Activated T-helper 2 cell treated with anti-CD3 and anti-CD28 coated beads, Interferon-gamma antibody, Interleukin-2, Interleukin-4, amounts not matched to agents 10 μg/mL and 5 μg/mL and 100 μg/mL, durations not matched to agents 14 hours and 24 hours and 36 hours (primary cell): ENCODE data around the gene SLC45A3. TPM values are rescaled to one million over a fixed set of nuclear protein-coding genes. Genes with fewer than 3 reads are reported as not detected.

Experiments
- DNase-seq: peaks from one replicate; pipeline ENCODE4 v3.0.0; 2021; ENCODE audit warnings: low spot score
- H3K27ac Mint-ChIP-seq: one replicate; pipeline ENCODE4 v1.8.0; 2021; ENCODE audit warnings: mixed read lengths
- H3K27me3 Mint-ChIP-seq: one replicate; pipeline ENCODE4 v1.8.0; 2021; ENCODE audit warnings: low read depth, mixed read lengths
- H3K36me3 Mint-ChIP-seq: one replicate; pipeline ENCODE4 v1.8.0; 2021; ENCODE audit warnings: low read depth, mixed read lengths
- H3K4me1 Mint-ChIP-seq: one replicate; pipeline ENCODE4 v1.8.0; 2021; ENCODE audit warnings: low read depth, mixed read lengths
- H3K4me3 Mint-ChIP-seq: one replicate; pipeline ENCODE4 v1.8.0; 2021; ENCODE audit warnings: low read depth, mild to moderate bottlenecking, moderate library complexity, mixed read lengths
- H3K9me3 Mint-ChIP-seq: one replicate; pipeline ENCODE4 v1.8.0; 2021; ENCODE audit warnings: mixed read lengths
- intact Hi-C: fragments of 100-400 bp; cut with micrococcal nuclease; formaldehyde crosslinking; loops from one replicate; pipeline ENCODE4 v1.15.1; 2023
- total RNA-seq: library from RNA; stranded (reverse); gene quantifications from 2 replicates; pipeline ENCODE4 v1.2.3, GENCODE V29; 2022

Gene SLC45A3
- total RNA-seq, 1 donor from 2014 or later = 1.5 TPM

DNA sequence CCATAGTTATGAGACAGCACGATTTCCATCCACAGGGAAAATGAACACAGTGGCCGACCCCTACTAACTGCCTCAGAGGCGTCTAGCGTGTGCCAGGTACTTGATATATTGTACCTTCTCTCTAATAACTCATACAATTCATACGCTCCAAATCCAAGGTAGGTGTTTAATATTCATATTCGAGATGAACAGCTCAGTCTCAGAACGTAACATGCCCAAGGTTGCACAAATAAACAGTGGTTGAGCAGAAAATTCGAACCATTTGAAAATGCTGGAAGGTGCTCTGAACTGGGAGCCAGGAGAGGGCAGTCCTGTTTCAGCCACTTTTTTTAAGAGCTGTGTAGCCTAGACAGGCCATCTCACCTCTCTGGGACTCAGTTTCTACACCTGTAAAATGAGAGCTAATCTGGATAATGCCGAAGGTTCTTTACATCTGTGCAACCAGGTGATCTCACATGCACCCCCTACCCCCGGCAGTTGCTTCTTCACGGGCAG lies 7.9 kb downstream of the SLC45A3 start:
- Mint-ChIP-seq H3K4me3 (no peak overlapping the region), H3K36me3 (no peaks in the 10 kb centered on the region), H3K27me3 (peaks cover 4% of the 10 kb centered on the region), H3K9me3 (no peaks in the 10 kb centered on the region), H3K4me1 (no peaks in the 10 kb centered on the region), H3K27ac (no peak overlapping the region)
- DNase-seq = no peak
- intact Hi-C loops = no loop called here

DNA sequence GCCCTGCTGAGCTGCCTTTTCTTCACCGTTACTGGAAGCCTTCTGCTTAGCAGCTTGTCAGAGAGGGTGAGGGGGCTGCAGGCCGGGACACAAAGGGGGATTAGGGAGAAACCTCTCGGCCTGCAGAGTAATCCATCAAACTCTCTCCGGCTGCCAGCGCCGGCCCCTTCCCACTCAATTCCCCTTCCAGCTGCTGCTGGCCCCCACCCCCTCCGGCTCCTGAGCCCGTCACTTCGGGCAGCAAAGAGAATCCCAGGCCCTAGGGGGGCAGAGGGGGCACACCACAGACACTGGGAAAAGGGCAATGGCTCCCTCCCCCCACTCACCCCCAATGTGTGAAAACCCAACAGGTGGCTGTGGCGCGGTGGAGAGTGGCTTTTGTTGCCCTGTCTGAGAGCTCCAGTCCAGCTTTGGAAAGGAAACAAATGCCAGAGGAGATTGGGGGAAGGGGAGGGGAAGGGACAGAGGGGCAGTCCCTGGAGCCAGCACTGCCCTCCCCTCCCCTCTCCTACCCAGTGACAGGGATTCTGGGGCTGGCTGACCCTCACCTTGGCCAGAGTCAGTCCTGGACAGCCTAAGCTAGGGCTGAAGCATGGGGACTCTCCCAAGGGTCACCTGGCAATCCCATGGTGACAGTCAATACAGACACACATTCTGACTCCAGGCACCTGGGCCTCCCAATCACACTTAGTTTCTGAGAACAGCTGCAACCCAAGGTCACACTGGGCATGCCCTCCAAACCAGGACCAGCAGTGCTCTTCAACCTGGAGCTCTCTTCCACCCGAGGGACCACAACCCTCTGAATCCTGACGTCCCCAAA lies 9.5 kb downstream of the SLC45A3 start:
- no peak for DNase-seq
- no peaks in the 10 kb centered on the region for H3K9me3 Mint-ChIP-seq
- intact Hi-C loops = no loop called here

DNA sequence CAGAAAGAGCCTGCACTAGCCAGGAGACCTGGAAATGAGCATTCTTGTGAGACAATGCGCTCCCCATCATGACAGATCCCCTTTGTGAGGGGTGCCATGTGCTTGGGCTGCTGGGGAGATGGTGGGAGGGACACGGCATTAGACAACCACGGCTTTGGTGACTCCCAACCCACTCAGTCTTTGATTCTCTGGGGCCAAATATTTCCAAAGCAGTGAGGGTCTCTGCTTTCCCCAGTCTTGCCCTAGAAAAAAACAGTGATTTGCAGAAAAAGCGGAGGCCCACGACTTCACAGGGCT lies 10.2 kb downstream of the SLC45A3 start:
- no peaks in the 10 kb centered on the region for H3K9me3 Mint-ChIP-seq
- no peaks in the 10 kb centered on the region for H3K36me3 Mint-ChIP-seq
- H3K4me1 Mint-ChIP-seq = no peaks in the 10 kb centered on the region
- H3K27ac Mint-ChIP-seq = no peak overlapping the region
- DNase-seq = no peak
- no peak overlapping the region for H3K4me3 Mint-ChIP-seq
- peaks cover 4% of the 10 kb centered on the region for H3K27me3 Mint-ChIP-seq
- intact Hi-C loops = no loop called here

More for the DNA sequence above, 9.5 kb downstream of the SLC45A3 start:
- H3K4me3 Mint-ChIP-seq = no peak overlapping the region
- H3K36me3 Mint-ChIP-seq = no peaks in the 10 kb centered on the region
- H3K27me3 Mint-ChIP-seq = peaks cover 4% of the 10 kb centered on the region
- no peak overlapping the region for H3K27ac Mint-ChIP-seq
- H3K4me1 Mint-ChIP-seq = no peaks in the 10 kb centered on the region

DNA sequence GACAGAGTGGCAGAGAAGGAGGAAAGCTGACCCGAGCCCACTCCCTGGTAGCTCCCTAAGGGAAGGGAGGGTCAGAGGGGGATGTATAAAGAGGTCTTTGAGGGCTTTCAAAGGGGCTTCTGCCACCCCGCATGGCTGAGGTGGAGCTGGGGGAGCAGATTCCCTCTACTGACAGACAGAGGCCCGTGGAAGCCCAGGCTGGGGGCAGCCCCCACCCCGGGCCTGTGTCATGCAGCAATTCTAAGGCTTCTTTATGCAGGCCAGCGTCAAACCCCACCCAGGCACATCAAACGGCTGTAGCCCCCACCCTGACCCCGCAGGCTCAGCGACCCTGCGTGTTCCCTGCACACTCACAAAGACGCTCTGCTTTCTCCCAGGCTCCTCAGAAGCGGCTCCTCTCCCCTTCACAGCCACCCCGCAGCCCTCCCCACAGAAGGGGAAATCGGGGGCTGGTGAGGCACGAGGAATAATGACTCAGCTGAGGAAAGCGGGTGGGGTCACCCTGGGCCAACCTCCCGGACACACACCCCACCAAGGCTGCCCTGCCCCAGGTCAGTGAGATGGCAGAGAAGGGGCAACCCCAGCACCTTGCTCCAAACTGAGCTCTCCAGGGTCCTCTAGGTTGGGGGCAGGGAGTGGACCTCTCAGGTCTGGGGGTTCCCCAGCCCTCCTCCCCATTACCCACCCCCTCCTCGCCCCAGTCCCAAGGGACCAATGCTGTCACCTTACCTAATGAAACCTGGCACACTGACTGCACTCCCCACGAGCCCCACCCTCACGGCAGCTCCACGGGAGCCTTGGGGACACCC lies 10.8 kb downstream of the SLC45A3 start:
- no peak for DNase-seq
- H3K9me3 Mint-ChIP-seq = no peaks in the 10 kb centered on the region

DNA sequence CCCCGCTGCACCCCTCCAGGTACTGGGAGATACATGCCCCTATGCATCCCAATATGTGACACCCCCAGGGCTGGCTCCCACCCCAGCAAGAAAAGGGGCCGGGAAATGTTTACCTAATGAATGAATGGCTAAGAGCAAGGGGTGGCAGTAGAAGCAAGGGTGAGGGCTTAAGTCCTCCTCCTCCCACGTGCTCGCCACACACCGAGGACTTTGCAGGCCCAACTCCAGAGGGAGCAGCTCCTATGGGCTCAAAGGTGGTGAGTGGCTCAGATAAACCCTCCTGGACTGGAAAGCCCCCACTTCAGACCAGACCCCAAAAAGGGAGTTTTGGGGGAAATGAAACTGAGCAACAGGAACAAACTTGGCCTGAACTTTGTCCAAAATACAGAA lies 11.4 kb downstream of the SLC45A3 start:
- H3K27ac Mint-ChIP-seq = no peak overlapping the region
- H3K4me1 Mint-ChIP-seq = no peaks in the 10 kb centered on the region
- H3K27me3 Mint-ChIP-seq = peaks cover 4% of the 10 kb centered on the region
- H3K36me3 Mint-ChIP-seq = no peaks in the 10 kb centered on the region
- H3K4me3 Mint-ChIP-seq = no peak overlapping the region
- intact Hi-C loops = no loop called here
- H3K9me3 Mint-ChIP-seq = no peaks in the 10 kb centered on the region
- DNase-seq = no peak

More for the DNA sequence above, 10.8 kb downstream of the SLC45A3 start:
- Mint-ChIP-seq H3K36me3 (no peaks in the 10 kb centered on the region), H3K27ac (no peak overlapping the region), H3K27me3 (peaks cover 4% of the 10 kb centered on the region), H3K4me3 (no peak overlapping the region), H3K4me1 (no peaks in the 10 kb centered on the region)
- intact Hi-C loops = no loop called here

DNA sequence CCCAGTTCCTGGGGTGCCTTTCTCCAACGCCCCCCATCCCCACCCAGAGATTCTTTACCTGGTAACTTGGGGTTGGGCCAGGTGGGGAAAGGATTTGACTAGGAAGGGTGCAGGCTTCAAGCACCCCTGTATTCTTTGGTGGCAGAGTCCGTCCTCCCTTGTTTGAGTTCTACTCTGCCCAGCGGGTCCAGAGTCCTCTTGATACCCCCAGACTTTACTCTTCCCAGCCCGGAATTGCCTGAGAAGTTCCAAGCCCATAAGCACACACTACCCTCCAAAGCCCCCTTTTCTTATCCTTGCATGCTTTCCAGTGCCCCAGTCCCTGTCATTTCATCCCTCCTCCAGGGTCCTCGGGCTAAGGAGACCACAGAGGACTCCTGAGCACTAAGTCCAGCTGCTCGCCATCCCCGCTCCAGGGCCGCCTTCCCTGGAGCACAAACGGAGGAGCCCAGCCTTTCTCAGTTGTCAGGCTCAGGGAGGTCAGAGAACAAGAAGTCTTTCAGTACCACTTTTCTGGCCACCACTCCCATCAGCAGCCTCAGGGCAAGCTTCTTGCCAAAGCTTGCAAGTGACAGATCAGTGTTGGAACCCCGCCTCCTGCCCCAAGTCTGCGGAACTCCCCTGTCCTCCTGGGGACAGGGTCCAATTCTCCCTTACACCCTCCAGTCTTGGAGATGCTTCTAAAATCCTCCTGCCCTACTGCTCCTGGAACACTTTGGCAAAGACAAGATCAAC lies 12.2 kb downstream of the SLC45A3 start:
- intact Hi-C loops = no loop called here
- no peaks in the 10 kb centered on the region for H3K4me1 Mint-ChIP-seq
- H3K36me3 Mint-ChIP-seq = no peaks in the 10 kb centered on the region
- no peak for DNase-seq
- H3K9me3 Mint-ChIP-seq = no peaks in the 10 kb centered on the region
- H3K27ac Mint-ChIP-seq = no peak overlapping the region
- H3K4me3 Mint-ChIP-seq = no peak overlapping the region
- peaks cover 4% of the 10 kb centered on the region for H3K27me3 Mint-ChIP-seq

DNA sequence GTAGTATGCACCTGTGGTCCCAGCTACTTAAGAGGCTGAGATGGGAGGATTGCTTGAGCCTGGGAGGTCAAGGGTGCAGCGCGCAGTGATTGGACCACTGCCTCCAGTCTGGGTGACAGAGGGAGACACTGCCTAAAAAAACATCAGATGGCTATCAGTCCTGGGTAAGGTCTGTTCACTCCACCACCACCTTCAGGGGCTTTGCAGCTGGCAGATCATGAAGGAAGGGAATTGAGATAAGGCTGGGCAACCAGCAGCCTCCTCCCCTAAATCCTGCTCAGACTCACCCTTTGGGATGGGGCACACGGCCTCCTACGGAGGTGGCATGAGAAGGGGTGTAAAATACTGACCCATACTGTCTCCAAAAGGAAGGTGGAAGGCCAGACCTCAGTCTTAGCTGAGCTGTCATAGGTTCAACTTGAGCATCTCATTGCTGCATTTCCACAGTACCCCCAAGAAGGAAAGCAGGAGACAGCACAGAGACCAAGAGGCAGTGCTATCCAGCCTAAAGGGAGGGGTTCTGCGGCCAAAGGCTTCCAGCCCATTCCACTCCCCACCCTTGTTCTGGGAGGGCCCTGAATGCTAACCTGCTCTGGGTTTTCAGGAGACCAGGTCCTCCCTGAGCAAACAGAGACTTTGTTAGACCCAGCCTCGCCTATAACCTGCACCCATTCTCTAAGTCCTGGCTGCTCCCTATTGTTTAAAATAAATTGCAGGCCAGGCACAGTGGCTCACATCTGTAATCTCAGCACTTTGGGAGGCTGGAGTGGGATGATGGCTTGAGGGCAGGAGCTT lies 13.7 kb downstream of the SLC45A3 start:
- Mint-ChIP-seq H3K4me3 (no peak overlapping the region), H3K4me1 (no peaks in the 10 kb centered on the region), H3K27me3 (peaks cover 4% of the 10 kb centered on the region), H3K27ac (no peak overlapping the region), H3K36me3 (no peaks in the 10 kb centered on the region), H3K9me3 (no peaks in the 10 kb centered on the region)
- intact Hi-C loops = no loop called here
- DNase-seq = no peak

DNA sequence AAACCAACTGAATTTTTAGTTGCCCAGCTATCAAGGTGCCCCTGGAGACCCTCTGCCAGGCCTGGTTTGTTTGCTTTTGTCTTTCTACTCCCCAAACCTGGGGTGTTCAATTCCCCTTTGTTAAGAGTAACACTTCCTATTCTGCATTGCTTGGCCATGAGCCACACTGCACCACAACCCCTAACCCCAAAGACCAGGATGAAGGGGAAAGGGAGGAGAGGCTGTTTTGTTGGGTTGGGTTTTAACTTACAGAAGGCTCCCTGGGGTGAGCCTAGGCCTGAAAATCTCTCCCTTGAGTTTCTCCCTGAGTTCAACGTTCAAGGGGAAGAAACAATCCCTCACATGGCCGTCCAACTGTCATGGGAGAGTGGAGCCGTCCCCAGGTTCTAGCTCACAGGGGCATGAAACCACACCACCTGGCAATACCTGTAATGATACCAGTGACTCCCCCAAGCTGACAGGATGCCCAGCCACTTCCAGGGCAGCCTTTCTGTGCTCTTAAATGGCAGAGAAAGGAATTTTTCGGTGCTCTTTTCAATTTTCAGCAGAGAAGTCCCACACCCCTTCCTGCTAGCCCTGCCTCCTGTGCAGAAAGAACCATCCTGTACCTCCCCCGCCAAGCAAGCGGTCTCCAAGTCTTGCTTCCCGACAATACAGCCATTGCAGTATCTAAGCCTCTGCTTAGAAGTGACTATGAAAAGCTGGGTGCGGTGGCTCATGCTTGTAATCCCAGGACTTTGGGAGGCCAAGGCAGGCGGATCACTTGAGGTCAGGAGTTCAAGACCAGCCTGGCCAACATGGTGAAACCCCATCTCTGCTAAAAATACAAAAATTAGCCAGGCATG lies 14.9 kb downstream of the SLC45A3 start:
- Mint-ChIP-seq H3K27ac (no peak overlapping the region), H3K9me3 (no peaks in the 10 kb centered on the region), H3K4me3 (no peak overlapping the region), H3K27me3 (peaks cover 4% of the 10 kb centered on the region), H3K36me3 (no peaks in the 10 kb centered on the region), H3K4me1 (no peaks in the 10 kb centered on the region)
- DNase-seq = no peak
- intact Hi-C loops = no loop called here

DNA sequence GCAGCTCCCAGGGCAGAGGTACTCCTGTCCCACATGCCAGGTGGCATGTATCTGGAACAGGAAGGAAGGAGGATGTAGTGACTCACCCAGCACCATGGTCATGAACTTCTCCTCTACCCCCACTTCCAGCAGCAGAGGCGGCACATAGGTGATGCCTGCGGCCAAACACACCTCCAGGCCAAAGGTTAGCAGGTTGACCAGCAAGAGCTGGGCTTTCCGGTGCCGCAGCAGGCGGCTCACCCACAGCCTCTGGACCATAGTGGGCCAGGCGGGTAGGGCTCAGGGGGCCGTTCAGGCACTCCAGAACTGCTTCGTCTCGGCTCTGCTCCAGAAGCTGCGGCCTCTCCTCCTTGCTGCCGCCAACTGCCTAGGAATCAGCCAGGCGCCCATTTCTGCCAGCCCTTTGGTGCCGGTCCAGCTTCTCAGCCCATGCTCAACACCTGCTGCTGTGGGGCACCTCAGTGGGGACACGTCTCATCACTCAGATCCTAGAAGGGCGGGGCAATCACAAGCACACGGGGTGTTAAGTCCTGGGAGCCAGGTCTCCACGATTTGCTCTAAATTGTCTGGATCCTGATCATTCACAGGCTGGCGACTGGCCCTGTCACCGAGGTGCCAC lies 15.8 kb downstream of the SLC45A3 start:
- Mint-ChIP-seq H3K4me3 (no peak overlapping the region), H3K27ac (no peak overlapping the region), H3K9me3 (no peaks in the 10 kb centered on the region), H3K27me3 (peaks cover 4% of the 10 kb centered on the region), H3K4me1 (no peaks in the 10 kb centered on the region), H3K36me3 (no peaks in the 10 kb centered on the region)
- no peak for DNase-seq
- intact Hi-C loops = no loop called here

DNA sequence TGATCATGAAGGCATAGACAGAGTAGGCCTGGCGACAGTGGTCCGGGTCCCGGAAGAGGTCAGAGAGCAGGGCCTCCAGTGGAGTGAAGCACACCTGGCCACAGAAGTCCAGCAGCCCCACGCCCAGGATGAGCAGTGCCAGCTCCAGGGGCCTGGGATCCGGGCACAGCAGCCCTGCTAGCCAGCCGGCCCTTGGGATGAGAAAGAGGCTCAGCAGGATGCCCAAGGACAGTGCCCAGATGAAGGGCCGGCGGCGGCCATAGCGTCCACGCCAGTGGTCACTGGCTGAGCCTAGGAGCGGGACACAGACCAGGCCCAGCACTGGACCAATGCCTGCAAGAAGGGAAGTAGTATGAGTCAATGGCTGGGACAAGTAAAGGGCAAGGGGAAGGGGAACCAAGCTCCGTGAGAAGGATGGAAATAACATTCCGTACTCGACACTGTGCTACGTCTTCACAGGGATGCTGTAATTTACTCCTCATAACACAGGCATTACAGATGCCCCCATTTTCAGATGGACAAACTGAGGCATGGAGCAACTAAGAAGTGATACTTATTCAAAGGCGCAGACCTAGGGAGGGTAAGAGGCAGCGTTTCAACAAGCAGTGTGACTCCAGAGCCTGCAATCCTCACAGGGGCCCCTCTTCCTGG lies 16.9 kb downstream of the SLC45A3 start:
- H3K27ac Mint-ChIP-seq = no peak overlapping the region
- H3K36me3 Mint-ChIP-seq = no peaks in the 10 kb centered on the region

DNA sequence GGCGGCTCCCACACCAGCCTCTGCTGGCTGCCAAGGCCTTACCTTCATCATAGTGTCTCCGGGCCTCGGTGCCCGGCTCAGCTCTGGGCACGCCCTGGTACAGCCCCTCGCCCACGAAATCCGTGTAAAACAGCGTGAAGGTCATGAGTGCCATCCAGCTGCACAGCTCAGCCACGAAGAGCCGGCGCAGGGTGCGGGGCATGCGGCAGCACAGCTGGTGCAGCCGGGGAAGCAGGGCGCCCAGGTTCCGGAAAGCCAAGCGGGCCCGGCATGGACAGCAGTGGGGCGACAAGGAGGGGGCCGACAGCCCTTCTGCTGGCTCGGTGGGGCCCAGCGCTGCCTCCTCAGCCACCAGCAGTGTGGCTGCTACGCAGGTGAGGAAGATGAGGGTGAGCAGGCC lies 17.5 kb downstream of the SLC45A3 start:
- Mint-ChIP-seq H3K9me3 (no peaks in the 10 kb centered on the region), H3K4me1 (peaks cover 1% of the 10 kb centered on the region), H3K4me3 (no peak overlapping the region), H3K27me3 (no peaks in the 10 kb centered on the region), H3K27ac (no peak overlapping the region), H3K36me3 (no peaks in the 10 kb centered on the region)
- no peak for DNase-seq
- intact Hi-C loops = no loop called here

More for the DNA sequence above, 16.9 kb downstream of the SLC45A3 start:
- intact Hi-C loops = no loop called here
- Mint-ChIP-seq H3K27me3 (peaks cover 4% of the 10 kb centered on the region), H3K4me3 (no peak overlapping the region), H3K9me3 (no peaks in the 10 kb centered on the region), H3K4me1 (peaks cover 1% of the 10 kb centered on the region)
- DNase-seq = no peak
